Suprapubic skin (tissue), 4 donors: ENCODE measurements around the gene C3orf20. TPM values are rescaled to one million over a fixed set of nuclear protein-coding genes. Genes with fewer than 3 reads are reported as not detected.
A peak's percentile ranks its signal among the peaks of the same experiment; 100 is the strongest.

Experiments
- DNase-seq, 2 donors: peaks; one replicate each; pipeline ENCODE4 v3.0.0-alpha.2; 2019; ENCODE audit warnings: low spot score in 2 of 2
- H3K27ac ChIP-seq: fragments of 200-600 bp; sonication (generic); one replicate; pipeline ENCODE4 v1.5.1; 2019
- H3K27me3 ChIP-seq: fragments of 200-600 bp; sonication (generic); one replicate; pipeline ENCODE4 v1.5.1; 2019
- H3K36me3 ChIP-seq: fragments of 200-600 bp; sonication (generic); one replicate; pipeline ENCODE4 v1.5.1; 2019
- H3K4me1 ChIP-seq: fragments of 200-600 bp; sonication (generic); one replicate; pipeline ENCODE4 v1.5.1; 2019
- H3K4me3 ChIP-seq: fragments of 200-600 bp; sonication (generic); one replicate; pipeline ENCODE4 v1.5.1; 2019; ENCODE audit warnings: mild to moderate bottlenecking
- H3K9me3 ChIP-seq: fragments of 200-600 bp; sonication (generic); one replicate; pipeline ENCODE4 v1.5.1; 2019
- CTCF ChIP-seq, 2 donors: fragments of 200-600 bp in 1 of 2; fragments of 450-650 bp in 1 of 2; sonication (generic) in 1 of 2; IDR thresholded peaks; one replicate each; pipeline ENCODE4 v1.5.1; 2016 to 2019; ENCODE audit warnings: antibody characterized with exemption in 2 of 2, mild to moderate bottlenecking in 1 of 2, moderate library complexity in 1 of 2
- EP300 ChIP-seq: sonication (generic); formaldehyde crosslinking; IDR thresholded peaks from one replicate; pipeline ENCODE4 v1.6.1; 2017; ENCODE audit warnings: antibody characterized with exemption
- POLR2A ChIP-seq, 2 donors: fragments of 450-650 bp; IDR thresholded peaks; one replicate each; pipeline ENCODE4 v1.6.1; 2017; ENCODE audit warnings: antibody characterized with exemption in 2 of 2, mild to moderate bottlenecking in 2 of 2, moderate library complexity in 2 of 2
- POLR2AphosphoS5 ChIP-seq, 3 donors: sonication (generic); formaldehyde crosslinking; IDR thresholded peaks; one replicate each; pipeline ENCODE4 v1.6.1; 2017; ENCODE audit warnings: antibody characterized with exemption in 3 of 3
- WGBS: methylation state at CpG from one replicate; pipeline ENCODE4 v1.1.5; 2018; 5-methylcytosine and 5-hydroxymethylcytosine counted together
- total RNA-seq, 4 donors: library from RNA; depleted of rRNA; stranded (reverse); fragments of >200 nt; gene quantifications; one replicate each; pipeline ENCODE4 v1.1.0, GENCODE V29; 2016

Gene C3orf20
- total RNA-seq, 4 donors from 2014 or later: 0.21 TPM; not detected in 3

- Histone ChIP-seq H3K9me3 (no peaks in the 10 kb centered on the region), H3K4me3 (no peak overlapping the region), H3K27ac (no peak overlapping the region), H3K4me1 (no peaks in the 10 kb centered on the region), H3K36me3 (no peaks in the 10 kb centered on the region), H3K27me3 (peaks cover 16% of the 10 kb centered on the region)
- DNase-seq: peak; percentile 26 to 48
- WGBS: 81% methylated on average over 10 of the region's 10 CpGs
- TF ChIP-seq POLR2AphosphoS5 (IDR thresholded peaks at IDR 0.05) (no peak), POLR2A (IDR thresholded peaks at IDR 0.05) (no peak), CTCF (IDR thresholded peaks at IDR 0.05) (no peak), EP300 (no peak)
Observed at GRCh38 chr3:14789640-14790285, 114.8 kb downstream of the C3orf20 start.

GRCh38 chr3:14791343-14791945 lies 116.5 kb downstream of the C3orf20 start:
- Histone ChIP-seq H3K4me1 (no peaks in the 10 kb centered on the region), H3K27ac (no peak overlapping the region), H3K27me3 (peaks cover 10% of the 10 kb centered on the region), H3K4me3 (no peak overlapping the region), H3K36me3 (no peaks in the 10 kb centered on the region), H3K9me3 (no peaks in the 10 kb centered on the region)
- peak; percentile 79 to 86 for DNase-seq
- TF ChIP-seq POLR2A (IDR thresholded peaks at IDR 0.05) (no peak), CTCF (IDR thresholded peaks at IDR 0.05) (peak; percentile 52 to 70), EP300 (no peak), POLR2AphosphoS5 (IDR thresholded peaks at IDR 0.05) (no peak)
- WGBS: 27% methylated on average over 13 of the region's 15 CpGs

DNA sequence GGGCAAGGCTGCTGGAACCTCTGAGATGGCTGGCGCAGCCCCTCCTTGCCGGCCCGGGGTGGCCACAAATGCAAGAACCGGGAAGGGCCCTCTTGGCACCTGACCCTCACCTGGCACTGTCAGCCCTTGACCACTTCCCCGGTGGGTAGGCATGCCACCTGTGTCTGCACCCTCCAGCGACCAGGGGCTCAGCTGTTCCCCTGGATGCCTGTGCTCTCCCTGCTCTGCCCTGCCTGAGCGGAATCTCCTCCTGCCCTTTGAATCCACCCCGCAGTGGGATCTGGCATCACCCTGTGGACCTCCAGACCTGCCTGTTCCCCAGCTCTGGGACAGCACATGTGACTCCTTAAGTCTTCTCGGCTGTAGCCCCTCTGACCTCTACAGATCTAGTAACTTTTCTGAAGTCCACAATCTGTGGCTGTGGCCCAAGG lies 117.8 kb downstream of the C3orf20 start:
- no peak overlapping the region for H3K27ac ChIP-seq

GRCh38 chr3:14793126-14793857 lies 118.4 kb downstream of the C3orf20 start:
- Histone ChIP-seq H3K36me3 (no peaks in the 10 kb centered on the region), H3K4me1 (no peaks in the 10 kb centered on the region), H3K27me3 (peaks cover 10% of the 10 kb centered on the region), H3K9me3 (no peaks in the 10 kb centered on the region), H3K4me3 (no peak overlapping the region), H3K27ac (peak overlapping the region; percentile 27)
- no peak for TF ChIP-seq POLR2A (IDR thresholded peaks at IDR 0.05)
- no peak for TF ChIP-seq EP300
- no peak for TF ChIP-seq CTCF (IDR thresholded peaks at IDR 0.05)
- no peak for TF ChIP-seq POLR2AphosphoS5 (IDR thresholded peaks at IDR 0.05)
- WGBS: 52% methylated on average over 15 of the region's 15 CpGs
- DNase-seq: peak in 1 of 2 donors; percentile 54

More for the DNA sequence above, 117.8 kb downstream of the C3orf20 start:
- DNase-seq: peak in 1 of 2 donors; percentile 46
- Histone ChIP-seq H3K4me3 (no peak overlapping the region), H3K4me1 (no peaks in the 10 kb centered on the region), H3K27me3 (peaks cover 10% of the 10 kb centered on the region), H3K36me3 (no peaks in the 10 kb centered on the region), H3K9me3 (no peaks in the 10 kb centered on the region)
- TF ChIP-seq POLR2A (IDR thresholded peaks at IDR 0.05) (no peak), CTCF (IDR thresholded peaks at IDR 0.05) (no peak), POLR2AphosphoS5 (IDR thresholded peaks at IDR 0.05) (no peak), EP300 (no peak)
- WGBS: 91% methylated on average over 9 of the region's 9 CpGs

GRCh38 chr3:14793858-14794234 lies 118.9 kb downstream of the C3orf20 start:
- H3K27ac ChIP-seq: peak overlapping the region; percentile 27
- H3K27me3 ChIP-seq: peaks cover 8% of the 10 kb centered on the region
- TF ChIP-seq POLR2A (IDR thresholded peaks at IDR 0.05) (no peak), POLR2AphosphoS5 (IDR thresholded peaks at IDR 0.05) (no peak), CTCF (IDR thresholded peaks at IDR 0.05) (no peak), EP300 (no peak)
- no peaks in the 10 kb centered on the region for H3K4me1 ChIP-seq
- H3K9me3 ChIP-seq: no peaks in the 10 kb centered on the region
- no peak for DNase-seq
- no peaks in the 10 kb centered on the region for H3K36me3 ChIP-seq
- no peak overlapping the region for H3K4me3 ChIP-seq
- 86% methylated on average over 5 of the region's 5 CpGs for WGBS
